ENCODE results near the gene ASB7. TPM values are rescaled to one million over a fixed set of nuclear protein-coding genes. Genes with fewer than 3 reads are reported as not detected.

ASB7 gene
- total RNA-seq, 1 experiment from 2014 or later = 8.1 TPM

- no peak for DNase-seq (ENCODE audit: low read depth)
Observed at GRCh38 chr15:100686021-100686724, 83.8 kb downstream of the ASB7 start.

GRCh38 chr15:100686725-100687473, 84.5 kb downstream of the ASB7 start:
- DNase-seq (ENCODE audit: low read depth) = peak; percentile 71

GRCh38 chr15:100687582-100688141, 85.3 kb downstream of the ASB7 start:
- peak; percentile 85 for DNase-seq (ENCODE audit: low read depth)

GRCh38 chr15:100688549-100689120, 86.2 kb downstream of the ASB7 start:
- DNase-seq (ENCODE audit: low read depth) = no peak

- no peak for DNase-seq (ENCODE audit: low read depth)
Observed at GRCh38 chr15:100689131-100689899, 86.9 kb downstream of the ASB7 start.

GRCh38 chr15:100690032-100690794, 87.8 kb downstream of the ASB7 start:
- no peak for DNase-seq (ENCODE audit: low read depth)

- DNase-seq (ENCODE audit: low read depth) = no peak
Observed at GRCh38 chr15:100690795-100691158, 88.4 kb downstream of the ASB7 start.

- no peak for DNase-seq (ENCODE audit: low read depth)
Observed at GRCh38 chr15:100691321-100691720, 88.9 kb downstream of the ASB7 start.

- no peak for DNase-seq (ENCODE audit: low read depth)
Observed at GRCh38 chr15:100692246-100692645, 89.9 kb downstream of the ASB7 start.

- DNase-seq (ENCODE audit: low read depth) = no peak
Observed at GRCh38 chr15:100692671-100693070, 90.3 kb downstream of the ASB7 start.

- no peak for DNase-seq (ENCODE audit: low read depth)
Observed at GRCh38 chr15:100693451-100693850, 91.1 kb downstream of the ASB7 start.

GRCh38 chr15:100694381-100695021, 92.1 kb downstream of the ASB7 start:
- no peak for DNase-seq (ENCODE audit: low read depth)

GRCh38 chr15:100695048-100695447, 92.7 kb downstream of the ASB7 start:
- no peak for DNase-seq (ENCODE audit: low read depth)

- no peak for DNase-seq (ENCODE audit: low read depth)
Observed at GRCh38 chr15:100696452-100696851, 94.1 kb downstream of the ASB7 start.

Other genes with a start within 250 kb of the ASB7 start
- gene CERS3, start 73.6 kb upstream of the ASB7 start, total RNA-seq (2014; rRNA removed; shearing (Covaris generic)) = not detected in 2 replicates
- gene LINS1, start 405 bp upstream of the ASB7 start, total RNA-seq (2014; rRNA removed; shearing (Covaris generic)) = 12.3 and 37.6 TPM in 2 replicates